ENCODE measurements around the gene FBXW2.

DNA sequence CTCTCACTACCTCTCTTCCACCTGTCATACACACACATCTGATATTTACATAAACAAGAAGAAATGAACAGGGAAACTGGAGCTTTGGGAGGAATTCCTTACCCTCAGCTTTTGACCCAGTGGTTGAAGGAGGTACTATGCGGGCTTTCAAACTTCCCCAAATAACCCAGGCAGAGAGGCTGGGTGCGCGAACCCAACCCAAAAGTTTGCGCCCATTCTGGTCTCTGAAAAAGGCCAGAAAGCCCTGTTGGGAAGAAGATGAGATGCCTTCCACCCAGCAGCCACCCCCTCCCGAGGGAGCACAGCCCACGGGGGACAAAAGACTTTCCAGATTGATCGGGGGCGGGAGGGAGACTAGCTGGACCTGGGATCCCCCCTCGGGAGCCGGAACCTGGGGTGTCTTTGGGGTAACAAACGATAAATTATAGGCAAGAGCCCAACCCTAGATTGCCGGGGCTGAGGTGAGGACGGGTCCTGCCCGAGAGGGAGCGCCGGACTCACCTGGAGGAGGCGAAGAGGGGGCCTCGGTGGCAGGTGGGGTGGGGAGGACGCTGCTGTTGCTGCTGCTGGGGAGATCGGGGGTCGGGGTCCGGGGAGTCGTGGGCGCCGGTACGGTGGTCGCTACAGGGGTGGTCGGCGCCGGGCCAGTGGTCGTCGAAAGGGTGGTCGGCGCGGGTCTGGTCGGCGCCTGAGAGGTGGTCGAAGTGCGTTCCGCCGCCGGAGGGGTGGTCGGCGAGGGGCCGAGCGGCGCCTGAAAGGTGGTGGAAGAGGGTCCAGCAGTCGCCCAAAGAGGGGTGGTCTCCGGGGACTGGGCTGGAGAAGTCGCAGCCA, 79.7 kb downstream of the FBXW2 start:
- TF ChIP-seq, protein P1, sequence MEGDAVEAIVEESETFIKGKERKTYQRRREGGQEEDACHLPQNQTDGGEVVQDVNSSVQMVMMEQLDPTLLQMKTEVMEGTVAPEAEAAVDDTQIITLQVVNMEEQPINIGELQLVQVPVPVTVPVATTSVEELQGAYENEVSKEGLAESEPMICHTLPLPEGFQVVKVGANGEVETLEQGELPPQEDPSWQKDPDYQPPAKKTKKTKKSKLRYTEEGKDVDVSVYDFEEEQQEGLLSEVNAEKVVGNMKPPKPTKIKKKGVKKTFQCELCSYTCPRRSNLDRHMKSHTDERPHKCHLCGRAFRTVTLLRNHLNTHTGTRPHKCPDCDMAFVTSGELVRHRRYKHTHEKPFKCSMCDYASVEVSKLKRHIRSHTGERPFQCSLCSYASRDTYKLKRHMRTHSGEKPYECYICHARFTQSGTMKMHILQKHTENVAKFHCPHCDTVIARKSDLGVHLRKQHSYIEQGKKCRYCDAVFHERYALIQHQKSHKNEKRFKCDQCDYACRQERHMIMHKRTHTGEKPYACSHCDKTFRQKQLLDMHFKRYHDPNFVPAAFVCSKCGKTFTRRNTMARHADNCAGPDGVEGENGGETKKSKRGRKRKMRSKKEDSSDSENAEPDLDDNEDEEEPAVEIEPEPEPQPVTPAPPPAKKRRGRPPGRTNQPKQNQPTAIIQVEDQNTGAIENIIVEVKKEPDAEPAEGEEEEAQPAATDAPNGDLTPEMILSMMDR (conservative IDR thresholded peaks at IDR 0.05; ENCODE audit: low read length) = no peak
- TF ChIP-seq EZH2phosphoT487 (IDR thresholded peaks at IDR 0.05; ENCODE audit: borderline replicate concordance) = no peak

Measured in Loucy (cell line).